Measurements from ENCODE around the gene MDM1.

MDM1 gene

GRCh38 chr12:68247785-68248184 is 84.4 kb downstream of the MDM1 start:
- H3K4me3 ChIP-seq: no peak overlapping the region
- H3K27ac ChIP-seq: no peak overlapping the region

DNA sequence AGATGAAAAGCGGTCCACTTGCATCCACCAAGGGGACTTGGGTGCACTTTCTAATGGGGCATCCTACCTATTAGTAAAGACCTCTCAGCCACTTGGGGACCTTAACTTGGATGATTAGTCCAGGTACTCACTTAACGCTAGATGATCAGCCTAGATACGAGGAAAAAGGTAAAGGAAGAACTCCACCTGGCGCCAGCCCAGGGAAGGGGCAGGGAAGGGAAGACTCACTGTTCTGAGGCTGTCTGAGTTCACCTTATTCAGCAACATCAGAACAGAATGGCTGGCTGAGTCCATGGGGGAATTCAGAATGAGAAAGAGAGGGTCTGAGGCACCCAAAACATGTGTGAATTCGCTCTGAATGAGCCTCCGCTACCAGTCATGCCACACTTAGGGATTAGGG is 85.8 kb downstream of the MDM1 start:
- no peak overlapping the region for H3K4me3 ChIP-seq
- no peak overlapping the region for H3K27ac ChIP-seq

DNA sequence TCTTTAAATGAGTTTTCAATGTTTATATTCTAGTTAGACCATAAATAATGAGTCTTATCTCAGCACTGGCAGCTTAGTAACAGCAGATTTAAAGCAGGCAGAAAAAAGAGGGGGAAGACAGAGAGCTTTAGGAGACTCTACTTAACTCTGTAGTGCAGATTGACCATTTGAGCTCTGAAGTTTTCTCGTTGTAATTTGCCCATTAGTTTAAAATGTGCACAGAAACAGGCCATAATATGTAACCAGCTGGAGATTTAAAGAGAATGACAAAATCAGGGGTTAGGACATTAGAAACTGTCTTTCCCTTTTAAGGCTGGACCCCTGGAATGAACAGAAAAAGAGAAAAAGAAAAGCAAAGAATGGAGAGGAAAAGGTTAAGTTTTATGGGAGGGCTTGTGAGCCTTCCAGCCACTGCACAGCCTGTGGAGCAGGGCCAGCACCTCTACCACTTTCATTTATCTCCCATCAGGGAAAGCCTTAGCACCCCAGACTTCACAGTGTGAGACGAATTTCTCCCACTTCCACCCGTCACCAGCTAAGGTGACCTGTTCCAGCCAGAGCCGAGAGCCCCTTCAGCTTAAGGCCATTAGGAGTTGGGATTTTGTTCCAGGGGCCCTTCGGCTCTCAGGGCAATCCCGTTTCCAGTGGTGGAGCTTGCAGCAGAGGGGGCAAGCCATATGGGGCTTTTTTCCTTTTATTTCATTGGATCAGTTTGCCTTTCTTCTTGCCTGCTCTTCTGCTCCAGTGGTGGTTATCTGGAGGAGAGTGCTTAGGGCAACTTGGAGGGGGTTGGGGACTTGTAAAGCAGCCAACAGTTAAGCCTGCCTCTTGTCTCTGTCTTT is 86.8 kb downstream of the MDM1 start:
- Histone ChIP-seq H3K27ac (no peak overlapping the region), H3K4me3 (no peak overlapping the region)

Data from skin epidermis (tissue), 12 donors.